Stimulated activated CD4-positive, alpha-beta T cell treated with anti-CD3 and anti-CD28 coated beads, Interleukin-15, amount 100 ng/mL, for 1 hour (primary cell): ENCODE results near the gene OSER1.
"Not testable (repeated sequence)": the region's sequence is repeated elsewhere in the genome, so short reads cannot be mapped to it uniquely, and the experiment has no call there.

Experiments used
- DNase-seq, 2 donors: peaks; one replicate each; pipeline ENCODE4 v3.0.0-alpha.2; 2020; ENCODE audit warnings: low read depth in 1 of 2, low spot score in 1 of 2

Gene OSER1

DNA sequence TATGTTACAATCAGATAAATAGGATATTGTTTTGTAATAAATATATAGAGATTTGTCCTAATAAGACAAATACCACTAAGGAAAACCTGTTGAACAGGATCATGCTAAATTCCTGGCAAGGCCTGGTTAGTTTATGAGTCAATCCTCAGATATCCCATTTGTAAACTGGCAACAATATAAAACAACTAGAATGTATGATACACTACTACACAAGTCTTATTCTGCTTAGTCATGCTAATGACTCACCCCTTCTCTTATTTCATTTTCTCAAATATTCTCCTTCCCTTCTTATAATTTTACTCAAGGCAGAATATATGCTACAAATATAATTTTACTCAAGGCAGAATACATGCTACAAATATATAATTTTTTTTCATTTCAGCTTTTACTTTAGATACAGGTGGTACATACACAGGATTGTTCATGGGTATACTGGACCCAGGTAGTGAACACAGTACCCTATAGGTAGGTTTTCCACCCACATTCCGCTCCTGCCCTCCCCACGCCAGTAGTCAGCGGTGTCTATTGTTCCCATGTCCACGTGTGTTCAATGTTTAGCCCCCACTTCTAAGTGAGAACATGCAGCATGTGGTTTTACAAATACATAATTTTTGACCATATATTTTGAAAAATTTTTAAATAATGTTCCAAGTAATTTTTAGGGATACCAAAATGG, 6.3 kb downstream of the OSER1 start:
- DNase-seq, result no peak

DNA sequence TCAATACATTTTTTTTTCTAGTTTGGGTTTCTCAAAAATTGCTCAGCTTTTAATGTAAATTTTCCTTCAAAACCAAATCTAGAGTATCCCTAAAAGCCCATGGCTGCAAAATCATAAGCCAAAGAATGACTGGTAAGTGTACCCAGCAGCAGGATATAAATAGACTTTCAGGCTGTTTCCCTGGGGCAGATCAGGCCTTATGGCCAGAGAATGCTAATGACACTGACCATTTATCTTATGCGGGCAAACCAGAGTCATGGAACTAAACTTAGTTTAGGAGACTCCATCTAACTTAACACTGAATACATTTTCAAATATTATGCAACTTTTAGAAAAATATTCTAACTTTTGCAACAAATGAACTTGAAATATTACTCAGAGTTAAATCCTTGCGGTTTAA, 7.4 kb downstream of the OSER1 start:
- no peak for DNase-seq

GRCh38 chr20:44200983-44201382, 9.6 kb downstream of the OSER1 start:
- no peak for DNase-seq

- no peak for DNase-seq
These were observed 10.2 kb downstream of the OSER1 start for GRCh38 chr20:44200371-44200770.

DNA sequence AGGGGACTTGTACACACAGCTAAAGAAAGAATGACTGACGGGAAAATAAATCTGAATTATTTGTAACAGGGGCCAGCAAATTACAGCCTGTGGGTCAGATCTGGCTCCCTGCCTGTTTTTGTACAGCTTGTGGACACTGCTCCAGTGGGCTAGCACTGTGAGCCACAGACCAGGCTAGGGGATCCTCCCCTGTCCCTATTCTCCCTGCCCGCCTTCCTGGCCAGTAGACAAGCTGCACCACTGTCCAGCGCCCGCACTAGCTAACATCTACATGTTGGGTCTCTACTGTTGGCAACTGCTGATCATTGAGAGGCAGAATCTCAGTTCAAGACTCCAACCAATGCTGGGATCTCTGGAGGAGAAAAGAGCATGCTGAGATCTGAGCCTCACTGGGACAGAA, 10.7 kb downstream of the OSER1 start:
- no peak for DNase-seq

DNA sequence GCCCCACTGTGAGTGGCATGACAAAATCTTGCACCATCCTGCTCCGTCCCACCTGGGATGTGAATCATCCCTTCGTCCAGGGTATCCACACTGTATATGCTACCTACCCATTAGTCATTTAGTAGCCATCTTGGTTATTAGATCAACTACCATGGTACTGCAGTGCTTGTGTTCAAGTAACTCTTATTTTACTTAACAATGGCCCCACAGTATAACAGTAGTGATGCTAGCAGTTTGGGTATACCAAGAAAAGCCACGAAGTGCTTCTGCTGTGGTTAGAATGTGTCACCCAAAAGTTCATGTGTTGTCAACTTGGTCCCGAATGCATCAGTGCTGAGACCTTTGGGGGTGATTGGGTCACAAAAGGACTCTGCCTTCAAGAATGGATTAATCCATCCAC, 11.7 kb downstream of the OSER1 start:
- no peak for DNase-seq

GRCh38 chr20:44196271-44196670, 14.3 kb downstream of the OSER1 start:
- no peak for DNase-seq

DNA sequence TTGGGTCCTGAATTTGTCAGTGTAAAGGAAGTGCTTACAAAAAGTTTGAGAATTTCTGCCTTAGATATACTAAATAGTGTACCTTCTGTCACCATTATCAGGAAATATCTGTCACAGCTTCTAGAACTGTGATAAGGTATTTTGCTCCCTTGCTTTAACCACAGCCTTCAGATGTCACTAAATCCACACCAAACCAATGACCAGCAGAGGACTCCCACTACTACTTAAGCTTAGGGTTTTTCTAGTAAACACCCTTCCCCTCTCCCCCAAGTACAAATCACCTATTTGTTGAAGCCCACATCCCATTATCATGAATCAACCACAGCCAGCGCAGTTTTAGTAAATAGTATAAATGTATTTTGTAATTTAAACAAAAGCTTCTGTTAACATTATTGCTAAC, 15.0 kb downstream of the OSER1 start:
- no peak for DNase-seq

DNA sequence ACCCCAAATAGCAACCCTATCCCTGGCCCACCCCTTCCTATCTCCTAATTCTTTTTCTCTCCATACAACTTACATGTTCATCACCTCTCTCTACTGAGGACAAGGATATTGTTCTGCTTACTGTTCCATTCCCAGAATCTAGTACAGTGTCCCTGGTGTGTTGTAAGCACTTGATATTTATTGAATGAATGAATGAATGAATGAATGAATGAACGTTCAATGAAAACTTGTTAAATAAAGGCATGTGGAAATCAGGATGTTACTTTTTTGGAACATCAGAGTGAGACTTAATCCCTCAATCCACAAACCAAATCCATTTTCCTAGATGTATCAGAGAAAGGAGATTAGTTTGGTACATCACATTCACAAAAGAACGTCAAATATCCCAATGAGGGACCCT, 16.8 kb downstream of the OSER1 start:
- DNase-seq, result no peak

DNA sequence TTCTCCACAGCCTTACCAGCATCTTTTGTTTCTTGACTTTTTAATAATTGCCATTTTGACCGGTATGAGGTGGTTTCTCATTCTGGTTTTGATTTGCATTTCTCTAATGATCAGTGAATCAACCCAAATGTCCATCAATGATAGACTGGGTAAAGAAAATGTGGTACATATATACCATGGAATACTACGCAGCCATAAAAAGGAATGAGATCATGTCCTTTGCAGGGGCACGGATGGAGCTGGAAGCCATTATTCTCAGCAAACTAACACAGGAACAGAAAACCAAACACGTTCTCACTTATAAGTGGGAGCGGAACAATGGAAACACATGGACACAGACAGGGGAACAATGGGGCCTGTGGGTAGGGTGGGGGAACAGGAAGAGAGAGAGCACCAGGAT, 18.9 kb downstream of the OSER1 start:
- not testable (repeated sequence) for DNase-seq

DNA sequence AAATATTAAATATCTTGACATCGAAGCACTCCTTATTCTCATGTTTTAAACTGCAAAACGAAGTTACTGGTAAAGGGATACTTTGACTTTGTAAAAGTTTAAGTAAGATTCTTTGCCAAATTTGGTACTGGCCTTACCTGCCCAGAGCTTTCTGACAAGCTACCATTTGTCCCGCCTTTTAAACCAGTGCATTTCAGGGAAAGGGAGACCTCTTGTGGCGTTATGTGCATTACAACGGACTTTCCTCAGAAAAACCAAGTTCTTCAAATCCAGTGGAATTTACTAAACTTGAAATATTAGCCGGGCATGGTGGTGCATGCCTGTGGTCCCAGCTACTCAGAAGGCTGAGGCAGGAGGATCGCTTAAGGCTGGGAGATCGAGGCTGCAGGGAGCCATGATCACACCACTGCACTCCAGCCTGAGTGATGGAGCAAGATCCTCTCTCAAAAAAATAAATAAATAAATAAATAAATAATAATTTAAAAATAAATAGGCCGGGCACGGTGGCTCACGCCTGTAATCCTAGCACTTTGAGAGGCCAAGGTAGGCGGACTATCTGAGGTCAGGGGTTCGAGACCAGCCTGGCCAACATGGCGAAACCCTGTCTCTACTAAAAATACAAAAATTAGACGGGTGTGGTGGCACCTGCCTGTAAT, 20.2 kb downstream of the OSER1 start:
- peak in 1 of 2 donors; percentile 5 for DNase-seq

DNA sequence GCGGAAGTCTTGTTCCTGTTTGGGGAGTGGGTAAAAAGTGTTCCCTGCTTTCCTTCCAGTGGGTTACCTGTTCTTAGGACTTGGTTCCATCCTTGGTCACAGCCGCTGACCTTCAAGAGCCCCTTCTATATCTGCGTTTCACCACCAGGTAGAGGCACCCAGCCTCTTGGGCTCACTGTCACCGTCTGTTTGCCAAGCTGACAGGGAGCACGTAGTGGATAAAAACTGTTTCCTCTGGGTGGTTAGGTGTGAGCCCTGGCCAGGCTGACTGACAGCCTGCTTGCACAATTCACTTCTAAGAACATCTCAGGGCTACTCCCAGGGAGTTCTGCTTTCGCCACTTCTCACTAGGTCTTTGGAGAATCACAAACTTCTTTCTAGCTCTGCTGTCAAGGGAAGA, 21.8 kb downstream of the OSER1 start:
- DNase-seq, result no peak

DNA sequence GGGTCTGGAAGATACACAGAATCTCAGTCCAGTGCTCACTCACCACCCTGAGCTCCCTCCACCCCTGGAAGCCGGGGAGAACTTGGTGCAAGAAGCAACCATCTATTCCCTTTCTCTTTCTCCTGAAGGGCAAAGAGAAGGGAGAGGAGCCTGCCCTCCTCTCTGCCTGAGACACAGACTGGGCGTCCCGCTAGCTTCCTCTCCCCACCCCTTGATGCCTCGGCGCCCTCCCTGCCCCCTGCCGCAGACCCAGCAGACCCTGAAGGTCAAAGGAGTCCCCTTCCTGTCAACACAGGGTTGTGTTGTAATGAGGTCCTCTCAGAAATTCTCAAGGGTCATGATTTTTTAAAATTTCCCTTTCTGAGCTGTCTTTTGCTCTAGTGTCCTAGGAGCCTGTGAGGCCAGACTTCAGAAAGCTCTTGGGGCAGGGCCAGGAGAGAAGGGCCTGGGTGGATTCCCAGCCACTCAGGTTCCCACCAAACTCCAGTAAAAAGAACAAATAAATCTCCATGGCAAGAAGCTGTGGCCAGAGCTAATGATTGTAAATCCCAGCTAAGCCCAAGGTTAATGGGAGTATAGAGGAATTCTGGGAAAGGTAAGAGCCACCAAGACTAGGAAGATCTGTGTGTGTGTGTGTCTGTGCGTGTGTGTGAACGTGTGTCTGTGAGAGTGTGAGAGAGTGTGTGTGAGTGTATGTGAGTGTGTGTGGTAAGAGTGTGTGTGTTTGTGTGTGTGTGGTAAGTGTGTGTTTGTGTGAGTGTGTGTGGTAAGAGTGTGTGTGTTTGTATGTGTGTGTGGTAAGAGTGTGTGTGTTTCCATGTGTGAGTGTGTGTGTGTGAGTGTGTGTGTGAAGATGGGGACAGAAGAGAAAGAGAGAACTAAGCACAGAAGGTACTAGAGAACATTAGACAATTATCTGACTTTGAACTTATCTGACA, 22.5 kb downstream of the OSER1 start:
- DNase-seq, result no peak

DNA sequence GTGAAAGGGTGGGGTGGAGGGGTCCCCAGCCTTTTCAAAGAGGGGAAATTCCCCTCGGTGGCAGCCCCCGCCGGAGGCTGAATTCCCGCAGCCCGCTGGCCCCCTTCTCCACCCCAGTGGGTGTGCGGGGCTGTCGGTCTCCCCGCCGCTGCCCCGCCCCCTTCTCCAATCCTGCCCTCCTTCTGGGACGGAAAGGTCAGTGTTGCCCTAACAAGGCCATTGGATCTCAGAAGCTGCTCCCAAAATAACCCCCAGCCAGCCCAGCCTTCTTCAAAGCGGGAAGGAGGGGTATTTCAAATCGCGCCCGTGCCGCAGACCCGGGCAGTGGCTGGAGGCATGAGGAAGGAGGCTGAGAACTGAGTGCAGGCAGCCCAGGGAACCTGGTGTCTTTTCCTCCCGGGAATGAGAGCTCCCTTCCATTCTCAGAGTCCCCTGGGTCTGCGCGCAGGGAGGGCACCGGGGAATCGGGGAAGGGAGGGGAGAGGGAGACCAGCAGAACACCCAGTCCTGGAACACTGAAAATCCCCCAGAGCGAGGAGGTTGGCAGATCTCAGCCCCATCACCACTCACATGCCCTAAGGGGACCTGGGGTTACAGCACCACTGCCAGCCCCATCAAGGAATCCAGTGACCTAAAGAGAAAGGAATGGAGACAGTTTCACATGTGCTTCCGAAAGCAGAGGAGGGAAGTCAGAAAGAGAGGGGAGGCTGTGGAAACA, 23.4 kb downstream of the OSER1 start, which contains the start of gene JPH2:
JPH2 (minus strand) TSS at position 135 of the 718 bp plus-strand sequence. CDS start 483 bp downstream, outside the sequence.
- DNase-seq, result no peak

DNA sequence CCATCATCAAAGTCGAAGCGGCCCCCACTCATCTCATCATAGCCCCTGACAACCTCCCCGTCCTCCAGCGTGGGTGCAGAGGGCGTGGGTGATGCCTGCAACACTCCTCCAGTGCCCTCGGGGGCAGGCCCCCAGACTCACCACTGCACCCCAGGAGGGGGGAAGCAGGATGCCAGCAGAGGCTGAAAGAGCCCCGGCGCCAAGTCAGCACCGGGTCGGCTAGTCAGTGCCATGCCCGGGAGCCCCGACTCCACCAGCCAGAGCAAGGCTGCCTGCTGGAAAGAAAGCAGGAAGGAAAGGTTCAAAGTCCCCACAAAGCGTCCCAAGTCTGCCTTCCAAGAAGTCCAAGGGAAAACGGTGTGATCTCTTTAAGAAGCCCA, 23.9 kb downstream of the OSER1 start:
- no peak for DNase-seq

GRCh38 chr20:44186201-44186600, 24.4 kb downstream of the OSER1 start:
- DNase-seq, result no peak

DNA sequence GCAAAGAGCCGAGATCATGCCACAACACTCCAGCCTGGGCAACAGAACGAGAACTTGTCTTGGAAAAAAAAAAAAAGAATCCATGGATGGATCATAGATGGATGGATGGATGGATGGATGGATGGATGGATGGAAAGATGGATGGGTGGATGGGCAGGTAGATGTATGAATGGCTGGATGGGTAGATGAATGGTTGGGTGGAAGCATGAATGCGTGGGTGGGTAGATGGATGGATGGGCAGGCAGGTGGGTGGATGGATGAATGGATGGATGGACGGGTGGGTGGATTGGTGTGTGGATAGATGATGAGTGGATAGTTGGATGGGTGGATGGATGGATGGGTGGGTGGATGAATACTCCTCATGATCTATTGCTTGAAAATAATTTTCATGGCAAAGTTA, 25.0 kb downstream of the OSER1 start:
- no peak for DNase-seq

DNA sequence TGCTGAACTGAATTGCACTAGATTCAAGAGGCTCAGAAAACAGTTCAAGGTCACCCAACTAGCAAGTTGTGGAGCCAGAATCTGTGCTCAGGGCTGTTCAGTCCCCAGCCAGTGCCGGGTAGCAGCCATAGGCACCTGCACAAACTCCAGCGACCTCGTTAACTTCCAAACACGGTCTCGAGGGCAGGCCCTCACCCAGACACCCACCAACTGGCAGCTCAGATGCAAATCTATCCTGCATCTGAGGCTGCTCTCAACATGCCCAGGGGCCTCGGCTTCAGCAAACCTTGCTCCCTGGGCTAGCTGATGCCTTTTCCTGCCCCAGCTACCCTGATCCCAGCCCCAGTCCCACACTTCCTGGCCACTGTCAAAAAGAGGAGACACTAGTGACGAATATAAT, 27.3 kb downstream of the OSER1 start:
- DNase-seq, result no peak

DNA sequence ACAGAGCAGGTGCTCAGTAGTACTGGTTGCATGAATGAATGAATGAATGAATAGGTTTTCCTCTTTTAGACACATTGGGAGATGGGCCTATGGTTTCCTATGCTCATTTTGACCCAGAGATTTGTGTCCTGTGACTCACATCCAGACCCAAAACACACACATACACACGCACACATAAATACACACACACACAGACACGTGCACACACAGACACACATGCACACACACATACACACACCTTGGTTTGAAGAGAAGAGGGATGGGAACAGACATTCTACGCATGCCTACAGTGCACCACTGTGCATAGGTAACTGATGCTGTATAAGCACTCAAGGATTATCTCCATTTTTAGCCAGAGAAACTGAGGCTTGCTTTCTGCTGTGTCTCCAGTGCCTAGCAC, 27.7 kb downstream of the OSER1 start:
- no peak for DNase-seq

- no peak for DNase-seq
These were observed 28.3 kb downstream of the OSER1 start for GRCh38 chr20:44182135-44182765.

- no peak for DNase-seq
These were observed 29.0 kb downstream of the OSER1 start for GRCh38 chr20:44181611-44182010.
